H1 (cell line): ENCODE measurements around the gene CACNA1C. TPM values are rescaled to one million over a fixed set of nuclear protein-coding genes. Genes with fewer than 3 reads are reported as not detected.
A peak's percentile ranks its signal among the peaks of the same experiment; 100 is the strongest.

Experiments
- CTCF ChIA-PET: fragments of 300-600 bp; sonication (Branson Sonifier 250); formaldehyde crosslinking; loops from one replicate; lab custom pipeline; 2021; ENCODE audit not compliant: partially characterized antibody; lab: Charles Lee
- POLR2A ChIA-PET: fragments of 300-600 bp; sonication (Branson Sonifier 250); formaldehyde crosslinking; loops from one replicate; lab custom pipeline; 2021; ENCODE audit warnings: inconsistent platforms; ENCODE audit not compliant: partially characterized antibody; lab: Charles Lee
- DNase-seq, 2 experiments: peaks; one replicate each; pipeline versions ENCODE4 v3.0.0 to v3.0.0-alpha.2; 2010 to 2022; ENCODE audit warnings: low spot score in 2 of 2, low read depth in 1 of 2, mixed read lengths in 1 of 2
- FAIRE-seq: peaks from 2 replicates; lab custom pipeline; 2011; peaks lifted over from hg19 to GRCh38; lab: Jason Lieb, UNC
- H2AFZ ChIP-seq: 2 replicates; pipeline ENCODE4 v1.8.1; 2012; ENCODE audit warnings: low read length, inconsistent platforms
- H2AK5ac ChIP-seq: 2 replicates; pipeline ENCODE4 v1.6.1; 2013; ENCODE audit warnings: low read depth, low read length
- H2BK120ac ChIP-seq: replicated peaks from 2 replicates; pipeline ENCODE3; 2013; ENCODE audit warnings: low read depth, low read length, inconsistent platforms
- H2BK12ac ChIP-seq: 2 replicates; pipeline ENCODE4 v1.6.1; 2013; ENCODE audit warnings: low read depth, low read length
- H2BK15ac ChIP-seq: 2 replicates; pipeline ENCODE4 v1.6.1; 2013; ENCODE audit warnings: low read length
- H2BK20ac ChIP-seq: 2 replicates; pipeline ENCODE4 v1.6.1; 2013; ENCODE audit warnings: low read length
- H2BK5ac ChIP-seq: 2 replicates; pipeline ENCODE4 v1.6.1; 2013; ENCODE audit warnings: low read depth, low read length
- H3K14ac ChIP-seq: 2 replicates; pipeline ENCODE4 v1.6.1; 2013; ENCODE audit warnings: inconsistent platforms; ENCODE audit not compliant: insufficient read length
- H3K18ac ChIP-seq: 2 replicates; pipeline ENCODE4 v1.6.1; 2013; ENCODE audit warnings: low read length; ENCODE audit errors: extremely low read depth
- H3K23ac ChIP-seq: 2 replicates; pipeline ENCODE4 v1.6.1; 2013; ENCODE audit warnings: inconsistent platforms; ENCODE audit not compliant: insufficient read length
- H3K23me2 ChIP-seq: 2 replicates; pipeline ENCODE4 v1.6.1; 2013; ENCODE audit warnings: low read depth, low read length
- H3K27ac ChIP-seq: 2 replicates; pipeline ENCODE4 v1.6.1; 2011; ENCODE audit warnings: low read depth, low read length, inconsistent platforms
- H3K27me3 ChIP-seq, 4 experiments: replicated peaks in 1 of 4; 1 replicate in 1 of 4; 2 replicates in 3 of 4; pipeline versions ENCODE4 v1.6.1 to v1.8.1; 2011 to 2013; ENCODE audit warnings: low read length in 3 of 4, mild to moderate bottlenecking in 3 of 4, inconsistent platforms in 2 of 4, mixed read lengths in 2 of 4, moderate library complexity in 1 of 4; ENCODE audit not compliant: control insufficient read depth in 3 of 4, insufficient read depth in 3 of 4; ENCODE audit errors: extremely low read depth in 1 of 4
- H3K36me3 ChIP-seq, 4 experiments: 2 replicates each; pipeline versions ENCODE4 v1.6.1 to v1.8.1; 2011 to 2013; ENCODE audit warnings: mild to moderate bottlenecking in 4 of 4, low read length in 3 of 4, moderate library complexity in 2 of 4, control low read depth in 1 of 4, inconsistent platforms in 1 of 4; ENCODE audit not compliant: insufficient read depth in 4 of 4, control insufficient read depth in 2 of 4
- H3K4ac ChIP-seq: replicated peaks from 2 replicates; pipeline ENCODE3; 2013; ENCODE audit warnings: low read length, low read depth, mixed read lengths, inconsistent platforms; ENCODE audit not compliant: insufficient read length
- H3K4me1 ChIP-seq, 4 experiments: replicated peaks in 1 of 4; 1 replicate in 1 of 4; 2 replicates in 3 of 4; pipeline versions ENCODE4 v1.6.1 to v1.8.1; 2011 to 2013; ENCODE audit warnings: low read length in 3 of 4, inconsistent platforms in 2 of 4, mixed read lengths in 1 of 4; ENCODE audit not compliant: insufficient read depth in 4 of 4, control insufficient read depth in 3 of 4
- H3K4me2 ChIP-seq, 2 experiments: 2 replicates each; pipeline versions ENCODE4 v1.6.1 to v1.8.1; 2011 to 2013; ENCODE audit warnings: low read depth in 2 of 2, low read length in 2 of 2, control low read depth in 1 of 2, inconsistent platforms in 1 of 2, mild to moderate bottlenecking in 1 of 2; ENCODE audit not compliant: insufficient read depth in 1 of 2
- H3K4me3 ChIP-seq, 4 experiments: fragments of 200-600, 300-600 bp in 1 of 4; sonication (generic), shearing (Covaris generic), sonication (Bioruptor Twin) in 1 of 4; 2 replicates each; pipeline versions ENCODE4 v1.5.1 to v1.8.1; 2011 to 2016; ENCODE audit warnings: low read length in 4 of 4, low read depth in 3 of 4, control low read depth in 2 of 4, inconsistent platforms in 2 of 4, mild to moderate bottlenecking in 2 of 4, mixed read lengths in 1 of 4, moderate library complexity in 1 of 4; ENCODE audit not compliant: insufficient read depth in 2 of 4; ENCODE audit errors: extremely low read depth in 1 of 4
- H3K56ac ChIP-seq: replicated peaks from 2 replicates; pipeline ENCODE3; 2013; ENCODE audit warnings: low read depth, mild to moderate bottlenecking, mixed read lengths, low read length, inconsistent platforms; ENCODE audit not compliant: insufficient read length
- H3K79me1 ChIP-seq: 2 replicates; pipeline ENCODE4 v1.6.1; 2013; ENCODE audit warnings: low read depth, low read length, control low read depth
- H3K79me2 ChIP-seq, 2 experiments: 2 replicates each; pipeline versions ENCODE4 v1.6.1 to v1.8.1; 2012 to 2013; ENCODE audit warnings: low read length in 2 of 2, mild to moderate bottlenecking in 2 of 2, inconsistent platforms in 1 of 2; ENCODE audit not compliant: insufficient read depth in 2 of 2, control insufficient read depth in 1 of 2
- H3K9ac ChIP-seq, 4 experiments: replicated peaks in 1 of 4; 1 replicate in 1 of 4; 2 replicates in 3 of 4; pipeline versions ENCODE4 v1.6.1 to v1.8.1; 2011 to 2013; ENCODE audit warnings: low read depth in 3 of 4, low read length in 3 of 4, control low read depth in 2 of 4, mild to moderate bottlenecking in 2 of 4, moderate library complexity in 2 of 4, inconsistent platforms in 1 of 4; ENCODE audit errors: extremely low read depth in 1 of 4
- H3K9me3 ChIP-seq, 2 experiments: 2 replicates each; pipeline versions ENCODE4 v1.6.1 to v1.8.1; 2012 to 2013; ENCODE audit warnings: mild to moderate bottlenecking in 2 of 2, moderate library complexity in 2 of 2, control low read depth in 1 of 2, inconsistent platforms in 1 of 2, low read depth in 1 of 2, low read length in 1 of 2, mixed read lengths in 1 of 2; ENCODE audit not compliant: insufficient read depth in 2 of 2
- H4K20me1 ChIP-seq, 2 experiments: replicated peaks in 1 of 2; 2 replicates each; pipeline versions ENCODE3 to v1.8.1; 2011 to 2013; ENCODE audit warnings: inconsistent platforms in 2 of 2, low read length in 2 of 2, mild to moderate bottlenecking in 1 of 2; ENCODE audit not compliant: insufficient read depth in 2 of 2, control insufficient read depth in 1 of 2
- H4K5ac ChIP-seq: 2 replicates; pipeline ENCODE4 v1.6.1; 2013; ENCODE audit warnings: low read length, low read depth, mixed read lengths, inconsistent platforms; ENCODE audit not compliant: insufficient read length
- H4K8ac ChIP-seq: 2 replicates; pipeline ENCODE4 v1.8.0; 2013; ENCODE audit warnings: mild to moderate bottlenecking, moderate library complexity, low read length, inconsistent platforms; ENCODE audit not compliant: insufficient read depth; ENCODE audit errors: extremely low read depth
- H4K91ac ChIP-seq: replicated peaks from 2 replicates; pipeline ENCODE3; 2013; ENCODE audit warnings: low read length, mixed read lengths, inconsistent platforms; ENCODE audit not compliant: insufficient read length
- EGR1 ChIP-seq: IDR thresholded peaks from 2 replicates; pipeline ENCODE4 v1.6.1; 2011; ENCODE audit warnings: low read depth, low read length, borderline replicate concordance
- EP300 ChIP-seq, 2 experiments: IDR thresholded peaks; 1 replicate in 1 of 2; 2 replicates in 1 of 2; pipeline ENCODE4 v1.6.1; 2011 to 2012; ENCODE audit warnings: low read depth in 2 of 2, low read length in 2 of 2, mild to moderate bottlenecking in 2 of 2, borderline replicate concordance in 1 of 2, inconsistent platforms in 1 of 2, moderate library complexity in 1 of 2
- EZH2 ChIP-seq: fragments of 200-600 bp; sonication (generic); IDR thresholded peaks from 2 replicates; pipeline ENCODE4 v1.7.1; 2012; ENCODE audit warnings: low read depth, mild to moderate bottlenecking, moderate library complexity, low read length, inconsistent platforms; ENCODE audit not compliant: severe bottlenecking
- POLR2AphosphoS5 ChIP-seq: IDR thresholded peaks from 2 replicates; pipeline ENCODE4 v1.6.1; 2011; ENCODE audit warnings: low read depth, low read length
- RAD21 ChIP-seq, 2 experiments: IDR thresholded peaks in 1 of 2; conservative IDR thresholded peaks in 1 of 2; 2 replicates each; pipeline ENCODE4 v1.6.1; 2011; ENCODE audit warnings: low read depth in 2 of 2, low read length in 2 of 2, improper control_type of control experiment in 1 of 2, inconsistent platforms in 1 of 2, mild to moderate bottlenecking in 1 of 2, moderate library complexity in 1 of 2
- RBBP5 ChIP-seq: IDR thresholded peaks from 2 replicates; pipeline ENCODE4 v1.7.1; 2012; ENCODE audit warnings: low read depth, mild to moderate bottlenecking, inconsistent platforms, low read length, moderate library complexity, borderline replicate concordance
- RFX5 ChIP-seq: IDR thresholded peaks from 2 replicates; pipeline ENCODE4 v1.6.1; 2011; ENCODE audit warnings: low read depth, low read length, improper control_type of control experiment, borderline replicate concordance
- SIN3A ChIP-seq, 2 experiments: IDR thresholded peaks in 1 of 2; conservative IDR thresholded peaks in 1 of 2; 2 replicates each; pipeline ENCODE4 v1.6.1; 2011 to 2012; ENCODE audit warnings: low read length in 2 of 2, improper control_type of control experiment in 1 of 2, low read depth in 1 of 2, mild to moderate bottlenecking in 1 of 2
- SIX5 ChIP-seq: IDR thresholded peaks from 2 replicates; pipeline ENCODE4 v1.6.1; 2011; ENCODE audit warnings: mild to moderate bottlenecking, low read depth, low read length
- TAF1 ChIP-seq: IDR thresholded peaks from 2 replicates; pipeline ENCODE4 v1.6.1; 2011; ENCODE audit warnings: mild to moderate bottlenecking, low read depth, low read length
- WGBS, 2 experiments: shearing (Covaris generic) in 1 of 2; methylation state at CpG; one replicate each; pipeline versions ENCODE4 v1.1.6 to v1.1.7; 2013 to 2015; ENCODE audit warnings: low lambda C conversion rate in 2 of 2, mixed read lengths in 2 of 2, inconsistent platforms in 1 of 2, low coverage in 1 of 2, missing lambda C conversion rate in 1 of 2; ENCODE audit not compliant: insufficient replicate concordance in 2 of 2, insufficient coverage in 1 of 2, insufficient read length in 1 of 2; ENCODE audit errors: extremely low coverage in 1 of 2, missing lambda C conversion rate in 1 of 2; 5-methylcytosine and 5-hydroxymethylcytosine counted together
- polyA plus RNA-seq, 7 experiments: library from polyadenylated mRNA; depleted of rRNA in 3 of 7; stranded (reverse) in 5 of 7; unstranded in 2 of 7; fragments of >200 nt in 5 of 7; fragments of 200-250 nt in 2 of 7; gene quantifications; 1 replicate in 5 of 7; 2 replicates in 1 of 7; 4 replicates in 1 of 7; pipeline versions ENCODE4 v1.2.1 to v1.2.3, GENCODE V29; 2011 to 2013; ENCODE audit warnings: missing spikeins in 2 of 7, mixed read lengths in 2 of 7
- total RNA-seq: library from RNA; stranded (reverse); fragmentation: NEBNext Ultra II Directional; extraction: Animal tissue kit (Norgen Biotek cat#: 25700); gene quantifications from 2 replicates; pipeline ENCODE4 v1.2.1, GENCODE V29; 2021
- TF ChIP-seq, protein P1 (sequence below): IDR thresholded peaks from 2 replicates; pipeline ENCODE4 v1.6.1; 2012; ENCODE audit warnings: low read length, inconsistent platforms

Gene CACNA1C
- total and polyA plus RNA-seq, 2 of the 8 experiments (the other 6 are each of a cell fraction or from before 2014, with no cell fraction given) = 1.3 TPM

DNA sequence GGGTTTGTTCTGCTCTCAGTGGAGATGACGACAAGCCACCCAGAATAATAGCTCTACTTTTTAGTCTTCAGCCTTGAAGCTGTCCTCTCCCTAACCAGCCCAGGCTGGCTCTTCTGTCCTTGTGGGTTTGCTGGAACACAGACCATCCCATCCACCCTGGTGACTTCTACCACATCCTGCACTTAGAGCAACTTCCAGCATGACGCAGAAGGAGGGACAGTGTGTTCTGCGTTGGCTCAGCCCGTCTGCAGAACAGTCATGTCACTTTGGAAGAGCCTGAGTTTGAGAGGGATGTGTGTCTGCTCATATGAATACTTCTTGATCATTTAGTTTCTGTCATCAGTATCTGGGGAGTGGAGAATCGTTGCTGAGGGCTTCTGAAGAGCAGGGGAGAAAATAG, 198.0 kb downstream of the CACNA1C start:
- no peak overlapping the region for H4K91ac ChIP-seq
- FAIRE-seq = no peak
- TF ChIP-seq SIN3A (conservative IDR thresholded peaks at IDR 0.05 in 1 of 2, IDR thresholded peaks at IDR 0.05 in 1 of 2; ENCODE audit: low read depth in 1 of 2, low read length in 2 of 2) (no peak), RBBP5 (no peak), RFX5 (no peak), EP300 (IDR thresholded peaks at IDR 0.05; ENCODE audit: borderline replicate concordance in 1 of 2, low read depth in 2 of 2, low read length in 2 of 2) (no peak), EGR1 (no peak), RAD21 (IDR thresholded peaks at IDR 0.05 in 1 of 2, conservative IDR thresholded peaks at IDR 0.05 in 1 of 2; ENCODE audit: low read depth in 2 of 2, low read length in 2 of 2) (no peak), SIX5 (no peak), TAF1 (no peak), EZH2 (no peak), POLR2AphosphoS5 (no peak)
- TF ChIP-seq, protein P1, sequence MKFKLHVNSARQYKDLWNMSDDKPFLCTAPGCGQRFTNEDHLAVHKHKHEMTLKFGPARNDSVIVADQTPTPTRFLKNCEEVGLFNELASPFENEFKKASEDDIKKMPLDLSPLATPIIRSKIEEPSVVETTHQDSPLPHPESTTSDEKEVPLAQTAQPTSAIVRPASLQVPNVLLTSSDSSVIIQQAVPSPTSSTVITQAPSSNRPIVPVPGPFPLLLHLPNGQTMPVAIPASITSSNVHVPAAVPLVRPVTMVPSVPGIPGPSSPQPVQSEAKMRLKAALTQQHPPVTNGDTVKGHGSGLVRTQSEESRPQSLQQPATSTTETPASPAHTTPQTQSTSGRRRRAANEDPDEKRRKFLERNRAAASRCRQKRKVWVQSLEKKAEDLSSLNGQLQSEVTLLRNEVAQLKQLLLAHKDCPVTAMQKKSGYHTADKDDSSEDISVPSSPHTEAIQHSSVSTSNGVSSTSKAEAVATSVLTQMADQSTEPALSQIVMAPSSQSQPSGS = no peak

More for the DNA sequence above, 198.0 kb downstream of the CACNA1C start:
- WGBS, 2 experiments = 84% methylated on average over 5 of the region's 5 CpGs; no CpG with 5 or more reads in 1 of the 2 experiments
- Histone ChIP-seq H3K79me2 (no peaks in the 10 kb centered on the region), H3K4ac (no peak overlapping the region), H2BK20ac (no peak overlapping the region), H3K4me1 (peaks cover 0 to 10% (median 9%) of the 10 kb centered on the region in 4 experiments), H4K20me1 (no peaks in the 10 kb centered on the region), H3K27ac (no peak overlapping the region), H2AK5ac (no peak overlapping the region), H2BK5ac (no peak overlapping the region), H3K4me3 (no peak overlapping the region), H3K56ac (no peak overlapping the region), H4K8ac (no peak overlapping the region), H3K79me1 (peaks cover 3% of the 10 kb centered on the region; the same call in 1 of the 2 replicates), H2BK12ac (0 out of 2 replicates have a peak overlapping the region, but pooled peaks have one; percentile 6), H3K18ac (no peak overlapping the region), H2BK120ac (no peak overlapping the region), H2AFZ (no peak overlapping the region), H3K14ac (no peak overlapping the region), H3K9me3 (peaks cover 3% of the 10 kb centered on the region in 2 experiments; a peak in 2 of 4 replicates), H3K4me2 (no peak overlapping the region), H2BK15ac (no peak overlapping the region), H3K9ac (no peak overlapping the region), H3K23ac (no peak overlapping the region), H3K23me2 (no peaks in the 10 kb centered on the region), H3K36me3 (no peaks in the 10 kb centered on the region), H4K5ac (no peak overlapping the region), H3K27me3 (no peaks in the 10 kb centered on the region)
- ChIA-PET POLR2A (no interaction called here), CTCF (interaction anchor here (1.0 to 1.3 kb wide), 2 partner anchors 34 to 95 kb away, joined by 3 to 4 read pairs; no protein-coding TSS in a partner anchor)
- DNase-seq = no peak
